Stimulated activated CD4-positive, alpha-beta T cell treated with anti-CD3 and anti-CD28 coated beads, Interleukin-1b, Interleukin-23, amount 100 ng/mL, for 48 hours (primary cell): ENCODE data around the gene GOT1.

Experiments used
- DNase-seq: peaks from one replicate; pipeline ENCODE4 v3.0.0-alpha.2; 2020

The GOT1 gene

GRCh38 chr10:99394256-99394655, 36.2 kb downstream of the GOT1 start:
- DNase-seq, result no peak

DNA sequence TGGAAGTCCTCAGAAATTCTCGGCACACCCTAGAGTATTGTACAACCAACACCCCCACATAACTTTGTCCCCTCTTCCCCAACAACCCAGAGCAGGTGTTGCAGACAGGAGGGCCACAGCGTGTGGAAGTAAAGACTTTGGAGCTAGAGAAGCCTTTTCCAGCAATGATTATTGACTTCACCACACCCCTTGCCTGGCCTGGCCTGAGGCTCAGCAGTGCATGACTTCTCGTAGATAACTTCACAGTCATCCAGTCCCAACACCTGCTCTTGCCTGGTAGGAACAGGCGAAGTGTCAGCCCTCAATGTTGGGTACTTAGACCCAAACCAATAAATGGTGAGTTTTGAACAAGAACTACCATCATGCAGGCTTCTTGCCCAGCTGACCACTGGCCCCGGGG, 36.7 kb downstream of the GOT1 start:
- DNase-seq, result no peak

GRCh38 chr10:99393036-99393435, 37.4 kb downstream of the GOT1 start:
- DNase-seq, result no peak

- no peak for DNase-seq
Measured at GRCh38 chr10:99391346-99391745, 39.1 kb downstream of the GOT1 start.

DNA sequence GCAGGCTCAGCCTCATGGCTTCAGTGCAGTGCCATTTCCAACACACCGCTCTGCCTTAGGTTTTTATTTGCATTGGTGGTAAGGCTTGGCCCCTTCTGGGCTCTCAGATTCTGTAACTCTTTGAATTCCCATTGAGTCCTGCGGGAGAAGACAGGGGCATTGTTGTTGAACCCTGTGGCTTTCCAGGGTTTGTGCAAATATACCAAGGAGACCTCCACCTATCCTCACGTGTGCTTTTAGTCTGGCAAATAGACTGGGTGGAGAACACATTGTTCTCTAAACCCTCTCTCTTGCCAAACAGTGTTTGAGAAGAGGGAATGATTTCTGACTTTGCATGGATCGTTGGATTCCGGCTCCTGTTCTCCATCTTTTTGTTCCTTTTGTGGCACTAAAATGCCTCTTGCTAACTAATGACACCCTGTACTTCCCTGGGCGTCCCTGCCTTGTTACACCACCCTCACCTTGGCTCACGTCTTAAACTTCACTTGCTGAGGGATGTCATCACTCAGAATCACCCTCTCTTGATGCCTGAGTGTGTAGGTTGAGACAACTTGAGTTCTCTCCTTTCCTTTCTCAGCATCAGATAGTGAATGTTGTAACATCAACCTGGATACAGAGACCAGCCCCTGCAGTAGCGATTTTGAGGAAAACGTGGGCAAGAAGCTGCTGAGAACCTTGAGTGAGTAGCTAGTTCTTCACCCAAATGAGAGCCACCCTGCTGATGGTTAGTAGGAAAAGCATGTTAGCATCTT, 40.5 kb downstream of the GOT1 start:
- DNase-seq, result no peak

- no peak for DNase-seq
Measured at GRCh38 chr10:99387541-99387940, 42.9 kb downstream of the GOT1 start.

GRCh38 chr10:99387071-99387470, 43.4 kb downstream of the GOT1 start:
- no peak for DNase-seq

DNA sequence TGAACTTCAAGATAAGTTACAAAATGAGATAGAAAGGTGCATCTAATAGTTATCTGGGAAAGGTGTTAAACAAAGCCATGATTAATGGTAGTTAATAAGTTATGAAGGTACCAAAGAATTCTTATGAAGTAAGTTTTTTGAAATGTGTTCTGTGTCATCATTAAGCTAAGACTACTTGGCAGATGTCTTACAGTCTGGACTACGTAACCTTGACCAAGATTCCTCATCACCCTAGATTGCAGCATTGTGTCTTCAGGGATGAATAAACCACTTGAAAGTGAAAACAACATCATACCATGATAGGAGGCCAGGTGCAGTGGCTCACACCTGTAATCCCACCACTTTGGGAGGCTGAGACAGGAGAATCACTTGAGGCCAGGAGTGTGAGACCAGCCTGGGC, 48.2 kb downstream of the GOT1 start:
- no peak for DNase-seq

GRCh38 chr10:99375426-99375825, 55.0 kb downstream of the GOT1 start:
- DNase-seq, result no peak

DNA sequence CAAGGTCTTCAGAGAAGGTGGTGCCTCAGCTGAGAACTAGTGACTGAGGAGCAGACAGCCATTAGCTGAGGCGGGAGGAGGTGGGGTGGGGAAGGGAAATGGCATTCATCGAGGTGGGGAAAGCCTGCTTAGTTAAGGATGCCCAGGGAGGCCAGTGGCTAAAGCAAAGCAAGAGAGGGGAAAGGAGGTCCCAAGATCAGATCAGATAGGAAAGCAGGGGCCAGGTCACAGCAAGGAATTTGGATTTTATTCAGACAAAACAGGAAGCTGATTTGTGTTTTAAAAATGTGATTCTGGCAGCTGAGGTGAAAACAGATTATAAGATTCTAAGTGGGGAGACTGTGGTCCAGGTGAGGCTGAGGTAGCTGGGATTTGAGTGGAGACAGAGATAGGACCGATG, 55.5 kb downstream of the GOT1 start:
- no peak for DNase-seq

GRCh38 chr10:99374526-99374925, 55.9 kb downstream of the GOT1 start:
- no peak for DNase-seq

GRCh38 chr10:99372546-99373271, 57.7 kb downstream of the GOT1 start:
- no peak for DNase-seq

GRCh38 chr10:99370993-99371392, 59.4 kb downstream of the GOT1 start:
- no peak for DNase-seq

DNA sequence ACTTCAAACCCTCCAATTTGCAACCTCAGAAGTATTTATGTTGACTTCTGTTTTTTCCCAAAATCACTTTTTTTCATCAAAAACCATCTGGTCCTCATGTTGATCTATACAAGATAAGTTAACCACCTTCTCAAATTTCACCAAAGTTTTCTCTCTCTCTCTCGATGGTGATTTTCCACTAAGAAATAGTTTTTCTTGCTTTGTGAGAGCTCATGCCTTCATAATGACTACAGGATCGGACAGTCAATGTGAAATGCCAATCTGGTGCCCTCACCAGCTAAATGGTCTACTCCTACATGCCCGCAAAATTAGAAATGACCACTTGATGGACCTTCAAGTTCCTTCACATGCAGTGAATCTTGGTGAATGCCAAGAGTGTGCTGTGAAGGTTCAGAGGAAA, 60.9 kb downstream of the GOT1 start:
- DNase-seq, result no peak

- DNase-seq, result no peak
Measured at GRCh38 chr10:99369126-99369525, 61.3 kb downstream of the GOT1 start.

DNA sequence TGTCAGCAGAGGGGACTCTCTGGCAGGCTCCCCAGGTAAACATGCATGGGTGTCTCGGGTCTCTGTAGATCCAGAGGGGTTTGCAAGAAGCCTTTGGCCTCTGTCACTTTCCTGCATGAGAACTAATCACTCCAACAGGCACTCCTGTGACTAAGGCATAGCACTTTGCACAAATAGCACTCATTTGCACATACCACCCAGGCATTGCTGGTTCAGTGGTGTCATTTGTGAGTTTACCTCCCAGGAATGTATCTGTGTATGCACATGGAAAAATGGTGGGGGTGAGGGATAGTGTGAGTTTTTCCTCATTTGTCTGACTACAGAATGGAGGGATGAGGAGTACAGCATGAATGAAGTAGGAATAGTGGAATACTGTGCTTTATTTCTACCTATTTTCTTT, 61.8 kb downstream of the GOT1 start:
- no peak for DNase-seq

GRCh38 chr10:99366666-99367065, 63.8 kb downstream of the GOT1 start:
- DNase-seq, result no peak

- DNase-seq, result no peak
Measured at GRCh38 chr10:99365736-99366135, 64.7 kb downstream of the GOT1 start.

- no peak for DNase-seq
Measured at GRCh38 chr10:99365311-99365710, 65.1 kb downstream of the GOT1 start.

DNA sequence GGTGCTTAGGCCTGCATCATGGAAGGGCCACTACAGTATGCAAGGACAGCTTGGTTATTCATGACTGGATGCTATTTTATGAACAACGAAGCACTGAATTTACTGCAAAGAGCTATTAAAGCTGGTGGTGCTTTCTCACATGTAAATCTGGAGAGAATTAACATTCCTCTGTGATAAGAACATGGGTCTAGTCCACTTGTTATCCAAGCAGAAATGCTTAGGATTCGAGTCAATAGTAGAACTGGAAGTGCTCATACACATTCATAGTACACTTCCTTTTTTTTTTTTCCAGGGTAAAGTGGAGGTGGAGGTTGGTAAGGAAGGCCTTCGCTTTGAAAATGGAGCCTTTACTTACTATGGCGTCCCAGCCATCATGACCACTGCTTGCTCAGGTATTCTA, 66.3 kb downstream of the GOT1 start:
- no peak for DNase-seq

DNA sequence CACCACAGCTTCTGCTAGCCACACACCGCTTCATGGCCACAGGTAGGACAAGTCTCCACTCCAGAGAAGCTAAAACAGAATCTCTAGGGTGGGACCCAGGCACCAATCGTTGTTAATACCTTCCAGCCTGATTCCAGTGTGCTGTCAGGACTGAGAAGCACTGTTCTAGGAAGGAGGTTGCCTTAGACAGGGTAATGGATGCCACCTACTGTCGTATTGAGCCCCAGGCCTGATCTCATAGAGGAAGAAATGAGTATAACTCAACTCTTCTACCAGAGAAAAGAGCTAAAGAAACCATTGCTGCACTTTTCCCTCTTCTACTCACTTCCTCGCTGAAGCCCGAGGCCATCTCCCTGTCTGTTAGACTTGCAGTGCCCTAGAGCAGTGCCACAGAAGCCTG, 69.5 kb downstream of the GOT1 start:
- no peak for DNase-seq

DNA sequence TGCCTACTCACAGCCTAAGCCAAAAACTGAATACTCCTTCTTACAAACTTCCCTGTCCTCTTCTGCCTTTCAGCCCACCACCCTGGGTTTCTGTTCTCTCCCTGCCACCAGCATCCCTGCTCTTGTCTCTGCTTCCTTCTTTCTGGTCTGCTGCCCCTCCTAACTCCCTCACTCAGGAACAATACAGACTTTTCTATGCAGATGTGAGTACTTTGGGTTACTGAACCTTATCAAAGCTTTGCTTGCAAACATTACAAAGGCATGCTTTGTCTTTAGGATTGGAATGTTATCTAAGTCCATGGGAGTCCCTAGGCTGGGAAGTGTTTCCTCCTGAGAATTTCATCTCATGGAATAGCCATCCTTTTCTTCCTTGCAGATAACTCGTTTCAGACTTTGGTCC, 72.3 kb downstream of the GOT1 start:
- no peak for DNase-seq

DNA sequence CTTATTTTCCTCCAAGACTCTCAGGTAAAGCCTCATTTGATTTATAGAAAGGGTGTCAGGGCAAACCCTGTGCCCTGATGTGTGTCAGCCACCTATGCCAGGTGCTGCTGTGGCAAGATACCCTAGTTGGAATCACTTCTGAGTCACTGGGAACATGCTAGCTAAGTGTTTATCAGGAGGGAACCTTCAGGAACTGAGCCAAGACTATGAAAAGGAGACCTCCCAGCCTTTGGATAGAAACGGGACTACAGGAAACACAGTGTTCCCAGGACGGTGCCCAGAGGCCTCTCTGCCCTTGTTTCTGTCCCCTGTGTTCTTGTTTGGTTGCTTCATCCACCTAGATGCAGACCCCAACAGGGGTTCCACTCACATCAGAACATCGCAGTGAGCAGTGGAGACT, 72.7 kb downstream of the GOT1 start:
- DNase-seq, result no peak

DNA sequence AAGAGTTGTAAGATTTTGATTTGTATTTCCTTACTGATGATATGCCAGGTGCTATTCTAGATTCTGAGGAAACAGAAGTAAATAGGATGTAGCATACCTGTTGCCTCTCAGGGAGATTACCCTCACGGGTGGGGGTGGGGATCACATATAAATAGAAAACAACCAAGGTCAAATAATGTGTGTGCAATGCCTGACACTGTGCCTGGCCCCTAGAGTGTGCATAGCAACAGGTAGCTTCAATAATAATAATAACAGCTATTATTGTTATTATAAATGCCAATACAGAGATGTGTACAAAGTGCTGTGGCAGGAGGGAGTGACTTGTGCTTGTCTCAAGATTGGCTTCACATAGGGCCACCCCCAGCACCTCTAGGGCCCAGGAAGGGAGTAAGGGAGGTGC, 77.2 kb downstream of the GOT1 start:
- DNase-seq, result no peak

- DNase-seq, result no peak
Measured at GRCh38 chr10:99347672-99348071, 82.8 kb downstream of the GOT1 start.
